Measurements from ENCODE around the gene FUT8.

The FUT8 gene

DNA sequence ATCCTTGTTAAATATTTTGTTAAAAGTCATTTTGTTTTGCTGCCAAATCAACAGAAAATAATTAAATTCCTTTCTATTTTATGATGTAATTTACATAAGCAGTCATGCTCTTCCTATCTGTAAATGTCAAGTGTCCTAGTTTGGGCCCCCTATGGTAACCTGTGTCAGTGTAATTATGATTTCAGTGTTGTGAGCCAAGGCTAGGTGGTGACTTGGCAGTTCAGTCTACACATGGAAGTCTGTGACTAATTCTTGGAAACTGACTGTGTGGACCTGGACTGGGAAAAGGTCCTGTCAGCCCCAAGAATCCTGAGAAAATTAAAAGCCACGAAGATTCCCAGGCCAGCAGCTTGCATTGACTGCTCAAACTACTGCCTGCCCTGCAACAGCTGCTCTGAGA is 371.0 kb downstream of the FUT8 start:
- DNase-seq = no peak

DNA sequence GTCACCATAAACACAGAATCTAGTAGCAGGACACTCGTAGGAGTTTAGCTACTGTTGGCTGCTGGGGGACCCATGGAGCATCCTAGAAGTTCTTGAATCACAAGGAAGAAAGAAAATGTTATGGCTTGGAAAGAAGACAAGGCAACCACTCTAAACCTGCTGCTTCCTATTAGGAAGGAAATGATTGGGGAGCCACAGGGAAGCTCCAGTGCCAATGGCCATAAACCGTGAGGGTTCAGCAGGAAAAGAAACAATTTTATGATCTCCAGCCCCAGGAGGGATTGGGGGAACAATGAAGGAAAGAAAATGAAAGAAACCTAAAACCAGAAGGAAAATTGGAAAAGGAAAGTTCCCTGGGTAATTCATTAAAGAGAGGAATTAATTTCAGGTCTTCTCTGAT is 372.0 kb downstream of the FUT8 start:
- DNase-seq = no peak

DNA sequence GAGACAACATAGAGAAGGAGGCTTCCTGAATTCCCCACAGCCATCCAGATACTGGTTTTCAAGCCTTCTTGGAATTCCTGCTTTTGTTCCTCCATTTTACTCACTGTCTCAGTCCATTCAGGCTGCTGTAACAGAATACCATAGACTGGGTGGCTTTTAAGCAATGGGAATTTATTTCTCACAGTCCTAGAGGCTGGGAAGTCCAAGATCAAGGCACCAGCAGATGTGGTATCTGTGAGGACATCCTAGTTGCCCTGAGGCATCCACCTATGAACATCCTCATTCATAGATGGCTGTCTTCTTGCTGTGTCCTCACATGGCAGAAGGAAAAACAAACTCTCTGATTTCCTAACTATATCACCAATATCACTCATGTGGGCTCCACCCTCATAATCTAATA is 374.9 kb downstream of the FUT8 start:
- DNase-seq = no peak

DNA sequence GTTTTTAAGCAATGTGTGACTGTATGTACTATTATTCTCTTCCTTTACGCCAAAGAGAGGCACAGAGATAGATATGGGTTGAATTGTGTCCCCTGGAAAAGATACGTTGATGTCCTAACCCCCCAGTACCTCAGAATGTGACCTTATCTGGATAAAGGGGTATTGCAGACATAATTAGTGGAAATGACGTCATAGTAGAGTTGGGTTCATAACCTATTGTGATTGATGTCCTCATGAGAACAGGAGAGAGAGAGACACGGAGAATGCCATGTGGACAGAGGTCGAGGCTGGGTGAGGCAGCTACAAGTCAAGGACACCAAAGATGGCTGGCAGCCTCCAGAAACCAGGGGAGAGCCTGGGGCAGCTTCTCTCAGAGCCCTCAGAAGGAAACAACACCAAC is 376.3 kb downstream of the FUT8 start:
- no peak for DNase-seq

DNA sequence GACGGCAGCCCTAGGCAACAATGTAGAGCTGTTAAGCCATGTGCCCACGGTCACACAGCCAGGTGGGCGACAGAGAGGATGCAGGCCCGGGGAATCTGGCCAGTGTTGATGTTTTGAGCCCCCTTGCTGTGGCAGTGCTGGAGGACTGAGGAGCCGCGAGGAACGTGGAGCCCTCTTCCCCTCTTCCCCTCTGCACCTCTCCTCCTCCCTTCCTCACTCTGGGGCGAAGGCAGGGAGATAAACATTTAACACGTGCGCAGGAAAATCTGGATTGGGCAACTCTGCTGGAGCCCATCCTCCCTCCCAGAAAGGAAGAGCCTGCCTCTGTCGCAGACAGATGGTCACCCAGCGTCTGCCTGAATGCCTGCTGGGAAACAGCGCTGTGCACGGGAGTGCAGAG is 376.8 kb downstream of the FUT8 start:
- DNase-seq = no peak

DNA sequence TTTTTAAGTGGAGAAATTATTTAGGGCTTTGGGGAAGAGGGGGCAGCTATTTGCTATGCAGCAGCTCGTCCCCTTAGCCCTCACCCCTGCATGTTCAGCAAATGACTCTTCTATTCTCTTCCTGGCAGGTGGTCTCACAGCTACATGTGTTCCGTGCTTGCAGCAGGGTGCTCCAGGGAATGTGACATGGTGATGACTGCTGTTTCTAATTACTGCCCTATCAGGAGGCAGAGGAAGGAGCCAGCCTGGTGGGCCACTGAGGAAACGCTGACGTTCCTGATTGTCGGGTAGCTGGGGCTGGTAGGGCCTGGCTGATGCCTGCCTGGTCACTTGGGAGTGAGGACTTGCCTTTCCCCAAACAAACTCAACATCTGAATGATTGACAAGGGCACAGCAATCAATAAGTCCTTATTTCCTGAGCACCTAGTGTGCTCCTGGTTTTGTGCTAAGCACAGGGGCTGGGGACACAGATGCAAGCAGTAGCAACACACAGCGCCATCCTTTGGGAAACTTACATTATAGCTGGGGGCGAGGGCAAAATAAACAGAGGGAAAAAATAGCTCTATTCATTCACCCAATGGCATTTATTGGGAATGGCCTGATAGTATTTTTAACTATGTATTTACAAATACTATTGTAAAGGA is 377.8 kb downstream of the FUT8 start:
- no peak for DNase-seq

DNA sequence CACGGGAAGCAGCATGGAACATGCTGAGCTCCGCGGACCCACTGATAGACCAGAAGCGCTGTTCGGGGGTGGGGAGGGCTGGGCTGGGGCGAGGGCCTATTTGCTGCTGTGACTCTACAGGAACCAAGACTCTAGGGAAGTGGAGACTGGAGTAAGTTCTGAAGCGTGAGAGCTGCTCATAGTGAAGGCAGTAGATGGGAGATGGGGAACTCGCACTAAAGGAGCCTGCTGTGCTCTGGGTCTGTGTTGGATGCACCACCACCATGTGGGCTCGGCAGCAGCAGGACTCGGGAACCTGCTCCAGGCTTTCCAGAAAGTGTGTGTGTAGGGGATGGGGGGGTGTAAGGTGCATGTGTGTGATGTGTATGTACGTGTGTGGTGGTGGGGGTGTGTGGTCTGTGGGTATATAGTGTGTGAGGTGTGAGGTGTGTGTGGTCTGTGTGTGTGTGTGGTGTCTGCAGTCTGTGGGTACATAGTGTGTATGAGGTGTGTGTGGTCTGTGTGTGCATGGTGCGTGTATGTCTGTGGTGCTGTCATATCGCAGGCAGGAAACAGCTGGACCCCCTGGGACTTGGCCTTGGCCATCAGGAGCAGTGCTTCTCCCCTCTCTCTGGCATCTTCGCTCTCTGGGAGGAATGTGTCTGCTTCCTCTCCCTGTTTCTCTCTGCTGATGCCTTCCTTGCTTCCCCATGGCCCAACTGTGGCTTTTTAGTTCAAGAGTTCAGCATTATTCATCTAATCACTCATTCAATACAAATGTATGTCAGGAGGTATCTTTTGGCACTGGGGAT is 378.9 kb downstream of the FUT8 start:
- DNase-seq = peak; percentile 33

DNA sequence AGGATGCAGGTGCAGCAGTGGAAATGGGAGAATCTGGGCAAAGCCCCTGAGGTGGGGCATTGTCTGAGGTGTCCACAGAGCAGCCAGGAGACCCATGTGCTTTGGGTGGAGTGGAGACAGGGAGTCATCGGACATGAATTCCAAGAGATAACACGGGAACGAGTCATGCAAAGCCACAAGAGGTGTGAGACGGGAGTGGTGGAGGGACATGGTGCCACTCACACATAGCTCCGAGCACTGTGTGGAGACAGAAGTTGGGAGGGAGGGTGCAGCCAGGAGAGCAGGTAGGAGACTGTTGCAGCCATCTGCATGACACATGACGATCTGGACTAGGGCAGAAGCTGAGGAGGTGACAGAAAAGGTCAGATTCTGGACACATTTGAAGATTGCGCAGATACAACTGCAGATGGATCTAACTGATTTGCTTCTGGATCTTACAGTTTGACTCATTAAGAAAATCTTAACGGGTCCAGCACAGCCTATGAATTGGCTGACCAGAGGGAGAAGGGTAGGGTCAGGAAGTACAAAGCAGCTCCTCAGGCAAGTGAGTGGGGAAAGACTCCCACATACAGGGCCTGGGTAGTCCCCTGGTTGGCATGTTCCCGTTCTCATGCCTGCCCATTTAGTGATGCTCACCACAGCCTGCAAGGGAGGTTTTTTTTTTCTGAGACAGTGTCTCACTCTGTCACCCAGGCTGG is 379.8 kb downstream of the FUT8 start:
- DNase-seq = no peak
